Measurements from ENCODE around the gene OPCML. TPM values are rescaled to one million over a fixed set of nuclear protein-coding genes. Genes with fewer than 3 reads are reported as not detected.

OPCML gene
- total RNA-seq, 5 donors from 2014 or later (not counting 1 experiment from before 2014, with no cell fraction given), result not detected

GRCh38 chr11:132751516-132752250, 780.6 kb downstream of the OPCML start:
- Histone ChIP-seq H3K4me3 (ENCODE audit: control insufficient read depth in 1 of 2, extremely low read depth in 1 of 2, low read length in 1 of 2) (no peak overlapping the region), H3K36me3 (ENCODE audit: control insufficient read depth in 2 of 2, extremely low read depth in 1 of 2, insufficient read depth in 1 of 2, low read length in 1 of 2) (no peaks in the 10 kb centered on the region), H3K4me1 (ENCODE audit: control insufficient read depth in 1 of 2, extremely low read depth in 1 of 2, insufficient read depth in 2 of 2, low read length in 2 of 2) (no peaks in the 10 kb centered on the region), H3K27ac (ENCODE audit: low read length) (no peak overlapping the region), H3K9me3 (no peaks in the 10 kb centered on the region), H3K27me3 (replicated peaks in 1 of 2; ENCODE audit: control insufficient read depth in 2 of 2, extremely low read depth in 1 of 2, insufficient read depth in 2 of 2, low read length in 1 of 2) (no peaks in the 10 kb centered on the region)
- Mint-ChIP-seq H3K4me3 (no peak overlapping the region), H3K27me3 (no peaks in the 10 kb centered on the region), H3K27ac (no peak overlapping the region), H3K4me1 (no peaks in the 10 kb centered on the region), H3K36me3 (no peaks in the 10 kb centered on the region), H3K9me3 (peaks cover 0 to 5% (median 4%) of the 10 kb centered on the region in 3 donors)
- ATAC-seq (replicated peaks in 1 of 4) (no peak), DNase-seq (no peak)
- ChIA-PET POLR2A (no interaction called here), CTCF (no interaction called here)
- WGBS (ENCODE audit: insufficient coverage), result no CpG with 5 or more reads among the region's 3 CpGs

- H3K4me1 ChIP-seq (ENCODE audit: control insufficient read depth in 1 of 2, extremely low read depth in 1 of 2, insufficient read depth in 2 of 2, low read length in 2 of 2), result no peaks in the 10 kb centered on the region
- POLR2A ChIA-PET, result no interaction called here
- CTCF ChIA-PET, result no interaction called here
- H3K27ac ChIP-seq (ENCODE audit: low read length), result no peak overlapping the region
- no peaks in the 10 kb centered on the region for H3K27me3 ChIP-seq (replicated peaks in 1 of 2; ENCODE audit: control insufficient read depth in 2 of 2, extremely low read depth in 1 of 2, insufficient read depth in 2 of 2, low read length in 1 of 2)
- WGBS (ENCODE audit: insufficient coverage), result 100% methylated on average over 1 of the region's 5 CpGs
- no peaks in the 10 kb centered on the region for H3K36me3 Mint-ChIP-seq
- DNase-seq (no peak), ATAC-seq (replicated peaks in 1 of 4) (no peak)
- H3K27me3 Mint-ChIP-seq, result no peaks in the 10 kb centered on the region
- no peak overlapping the region for H3K27ac Mint-ChIP-seq
- H3K9me3 ChIP-seq, result no peaks in the 10 kb centered on the region
- H3K9me3 Mint-ChIP-seq, result no peaks in the 10 kb centered on the region
- H3K4me3 Mint-ChIP-seq, result no peak overlapping the region
- no peak overlapping the region for H3K4me3 ChIP-seq (ENCODE audit: control insufficient read depth in 1 of 2, extremely low read depth in 1 of 2, low read length in 1 of 2)
- H3K36me3 ChIP-seq (ENCODE audit: control insufficient read depth in 2 of 2, extremely low read depth in 1 of 2, insufficient read depth in 1 of 2, low read length in 1 of 2), result no peaks in the 10 kb centered on the region
- no peaks in the 10 kb centered on the region for H3K4me1 Mint-ChIP-seq
Observed at GRCh38 chr11:132746305-132746704, 786.0 kb downstream of the OPCML start.

- H3K27ac Mint-ChIP-seq, result no peak overlapping the region
- ChIA-PET CTCF (interaction anchor here in 1 of 2 donors (0.7 kb wide), 2 partner anchors 119 to 438 kb away, joined by 3 read pairs; no protein-coding TSS in a partner anchor), POLR2A (interaction anchor here in 1 of 2 donors (0.6 kb wide), 1 partner anchor 545 kb away, joined by 3 read pairs; no protein-coding TSS in a partner anchor)
- Histone ChIP-seq H3K9me3 (no peaks in the 10 kb centered on the region), H3K27ac (ENCODE audit: low read length) (no peak overlapping the region), H3K4me1 (ENCODE audit: control insufficient read depth in 1 of 2, extremely low read depth in 1 of 2, insufficient read depth in 2 of 2, low read length in 2 of 2) (no peaks in the 10 kb centered on the region), H3K4me3 (ENCODE audit: control insufficient read depth in 1 of 2, extremely low read depth in 1 of 2, low read length in 1 of 2) (no peak overlapping the region), H3K36me3 (ENCODE audit: control insufficient read depth in 2 of 2, extremely low read depth in 1 of 2, insufficient read depth in 1 of 2, low read length in 1 of 2) (no peaks in the 10 kb centered on the region), H3K27me3 (replicated peaks in 1 of 2; ENCODE audit: control insufficient read depth in 2 of 2, extremely low read depth in 1 of 2, insufficient read depth in 2 of 2, low read length in 1 of 2) (no peaks in the 10 kb centered on the region)
- ATAC-seq (replicated peaks in 1 of 4), result no peak
- no peak overlapping the region for H3K4me3 Mint-ChIP-seq
- no peak for DNase-seq
- H3K4me1 Mint-ChIP-seq, result no peaks in the 10 kb centered on the region
- H3K36me3 Mint-ChIP-seq, result no peaks in the 10 kb centered on the region
- WGBS (ENCODE audit: insufficient coverage), result no CpG with 5 or more reads among the region's 1 CpG
- no peaks in the 10 kb centered on the region for H3K9me3 Mint-ChIP-seq
- no peaks in the 10 kb centered on the region for H3K27me3 Mint-ChIP-seq
Observed at GRCh38 chr11:132745306-132745705, 787.0 kb downstream of the OPCML start.

- ChIA-PET POLR2A (interaction anchor here in 1 of 2 donors (0.6 kb wide), 1 partner anchor 546 kb away, joined by 3 read pairs; no protein-coding TSS in a partner anchor), CTCF (no interaction called here)
- Mint-ChIP-seq H3K4me1 (no peaks in the 10 kb centered on the region), H3K27me3 (no peaks in the 10 kb centered on the region), H3K9me3 (no peaks in the 10 kb centered on the region), H3K4me3 (no peak overlapping the region), H3K27ac (no peak overlapping the region), H3K36me3 (no peaks in the 10 kb centered on the region)
- no peak for ATAC-seq (replicated peaks in 1 of 4)
- DNase-seq, result no peak
- Histone ChIP-seq H3K9me3 (no peaks in the 10 kb centered on the region), H3K4me1 (ENCODE audit: control insufficient read depth in 1 of 2, extremely low read depth in 1 of 2, insufficient read depth in 2 of 2, low read length in 2 of 2) (no peaks in the 10 kb centered on the region), H3K36me3 (ENCODE audit: control insufficient read depth in 2 of 2, extremely low read depth in 1 of 2, insufficient read depth in 1 of 2, low read length in 1 of 2) (no peaks in the 10 kb centered on the region), H3K4me3 (ENCODE audit: control insufficient read depth in 1 of 2, extremely low read depth in 1 of 2, low read length in 1 of 2) (no peak overlapping the region), H3K27ac (ENCODE audit: low read length) (no peak overlapping the region), H3K27me3 (replicated peaks in 1 of 2; ENCODE audit: control insufficient read depth in 2 of 2, extremely low read depth in 1 of 2, insufficient read depth in 2 of 2, low read length in 1 of 2) (no peaks in the 10 kb centered on the region)
- WGBS (ENCODE audit: insufficient coverage), result 61% methylated on average over 4 of the region's 8 CpGs
Observed at GRCh38 chr11:132744771-132745170, 787.5 kb downstream of the OPCML start.

- ATAC-seq (replicated peaks in 1 of 4), result no peak
- no peaks in the 10 kb centered on the region for H3K4me1 Mint-ChIP-seq
- no peaks in the 10 kb centered on the region for H3K27me3 Mint-ChIP-seq
- H3K9me3 Mint-ChIP-seq, result peaks cover 0 to 7% (median 0%) of the 10 kb centered on the region in 3 donors
- DNase-seq, result no peak
- no peak overlapping the region for H3K4me3 Mint-ChIP-seq
- no peak overlapping the region for H3K27ac Mint-ChIP-seq
- no peaks in the 10 kb centered on the region for H3K36me3 Mint-ChIP-seq
- ChIA-PET POLR2A (no interaction called here), CTCF (no interaction called here)
- Histone ChIP-seq H3K36me3 (ENCODE audit: control insufficient read depth in 2 of 2, extremely low read depth in 1 of 2, insufficient read depth in 1 of 2, low read length in 1 of 2) (no peaks in the 10 kb centered on the region), H3K9me3 (no peaks in the 10 kb centered on the region), H3K4me3 (ENCODE audit: control insufficient read depth in 1 of 2, extremely low read depth in 1 of 2, low read length in 1 of 2) (no peak overlapping the region), H3K27ac (ENCODE audit: low read length) (no peak overlapping the region), H3K4me1 (ENCODE audit: control insufficient read depth in 1 of 2, extremely low read depth in 1 of 2, insufficient read depth in 2 of 2, low read length in 2 of 2) (no peaks in the 10 kb centered on the region), H3K27me3 (replicated peaks in 1 of 2; ENCODE audit: control insufficient read depth in 2 of 2, extremely low read depth in 1 of 2, insufficient read depth in 2 of 2, low read length in 1 of 2) (no peaks in the 10 kb centered on the region)
- WGBS (ENCODE audit: insufficient coverage), result 78% methylated on average over 3 of the region's 4 CpGs
Observed at GRCh38 chr11:132743601-132744000, 788.7 kb downstream of the OPCML start.

- Mint-ChIP-seq H3K27ac (no peak overlapping the region), H3K4me3 (no peak overlapping the region), H3K36me3 (no peaks in the 10 kb centered on the region), H3K9me3 (peaks cover 0 to 9% (median 0%) of the 10 kb centered on the region in 3 donors), H3K4me1 (no peaks in the 10 kb centered on the region), H3K27me3 (no peaks in the 10 kb centered on the region)
- Histone ChIP-seq H3K4me3 (ENCODE audit: control insufficient read depth in 1 of 2, extremely low read depth in 1 of 2, low read length in 1 of 2) (no peak overlapping the region), H3K4me1 (ENCODE audit: control insufficient read depth in 1 of 2, extremely low read depth in 1 of 2, insufficient read depth in 2 of 2, low read length in 2 of 2) (no peaks in the 10 kb centered on the region), H3K27ac (ENCODE audit: low read length) (no peak overlapping the region), H3K27me3 (replicated peaks in 1 of 2; ENCODE audit: control insufficient read depth in 2 of 2, extremely low read depth in 1 of 2, insufficient read depth in 2 of 2, low read length in 1 of 2) (no peaks in the 10 kb centered on the region), H3K36me3 (ENCODE audit: control insufficient read depth in 2 of 2, extremely low read depth in 1 of 2, insufficient read depth in 1 of 2, low read length in 1 of 2) (no peaks in the 10 kb centered on the region), H3K9me3 (no peaks in the 10 kb centered on the region)
- DNase-seq (no peak), ATAC-seq (replicated peaks in 1 of 4) (no peak)
- WGBS (ENCODE audit: insufficient coverage), result 100% methylated on average over 2 of the region's 6 CpGs
- POLR2A ChIA-PET, result no interaction called here
- CTCF ChIA-PET, result no interaction called here
Observed at GRCh38 chr11:132742929-132743328, 789.4 kb downstream of the OPCML start.
